SK-N-SH treated with all-trans-retinoic acid at 6 μM for 48 hours (cell line): ENCODE results near the gene HS6ST3.

Experiments
- ATAC-seq: fragments of 200-7000 bp; cut with Tn5 transposase; 3 replicates; pipeline ENCODE4 v1.9.1; 2020; ENCODE audit warnings: mild to moderate bottlenecking, moderate library complexity
- BACH2 ChIP-seq: fragments of 250-450 bp; sonication (Bioruptor Pico); IDR thresholded peaks from 2 replicates; pipeline ENCODE4 v1.9.0; 2021; ENCODE audit warnings: mild to moderate bottlenecking, borderline replicate concordance
- CREB5 ChIP-seq: fragments of 250-450 bp; sonication (Bioruptor Pico); IDR thresholded peaks from 2 replicates; pipeline ENCODE4 v1.5.1; 2020; ENCODE audit warnings: low read depth, mild to moderate bottlenecking, moderate library complexity
- CSDC2 ChIP-seq: fragments of 250-450 bp; sonication (Bioruptor Pico); IDR thresholded peaks from 2 replicates; pipeline ENCODE4 v1.5.0; 2020; ENCODE audit warnings: mild to moderate bottlenecking, moderate library complexity
- CSRNP3 ChIP-seq: fragments of 250-450 bp; sonication (Bioruptor Pico); IDR thresholded peaks from 2 replicates; pipeline ENCODE4 v1.5.1; 2021; ENCODE audit warnings: mild to moderate bottlenecking, moderate library complexity
- ESRRG ChIP-seq: fragments of 250-450 bp; sonication (Bioruptor Pico); IDR thresholded peaks from 2 replicates; pipeline ENCODE4 v1.6.1; 2021; ENCODE audit warnings: mild to moderate bottlenecking
- GLIS3 ChIP-seq: fragments of 250-450 bp; sonication (Bioruptor Pico); IDR thresholded peaks from 2 replicates; pipeline ENCODE4 v1.5.0; 2020; ENCODE audit warnings: mild to moderate bottlenecking, moderate library complexity
- ISL1 ChIP-seq: fragments of 250-450 bp; sonication (Bioruptor Pico); IDR thresholded peaks from 2 replicates; pipeline ENCODE4 v2.1.2; 2022; ENCODE audit warnings: mild to moderate bottlenecking, moderate library complexity
- OSR1 ChIP-seq: fragments of 250-450 bp; sonication (Bioruptor Pico); IDR thresholded peaks from 2 replicates; pipeline ENCODE4 v1.8.0; 2022; ENCODE audit warnings: moderate library complexity, mild to moderate bottlenecking, inconsistent platforms
- PPARA ChIP-seq: fragments of 250-450 bp; sonication (Bioruptor Pico); IDR thresholded peaks from 2 replicates; pipeline ENCODE4 v1.5.0; 2020; ENCODE audit warnings: mild to moderate bottlenecking, borderline replicate concordance
- RARB ChIP-seq: fragments of 250-450 bp; sonication (Bioruptor Pico); IDR thresholded peaks from 2 replicates; pipeline ENCODE4 v1.8.0; 2021; ENCODE audit warnings: mild to moderate bottlenecking, moderate library complexity
- TSHZ2 ChIP-seq: fragments of 250-450 bp; sonication (Bioruptor Pico); IDR thresholded peaks from 2 replicates; pipeline ENCODE4 v1.5.0; 2020; ENCODE audit warnings: mild to moderate bottlenecking, moderate library complexity
- ZC3H10 ChIP-seq: fragments of 250-450 bp; sonication (Bioruptor Pico); IDR thresholded peaks from 2 replicates; pipeline ENCODE4 v1.5.1; 2021; ENCODE audit warnings: mild to moderate bottlenecking, moderate library complexity
- ZFP3 ChIP-seq: fragments of 250-450 bp; sonication (Bioruptor Pico); IDR thresholded peaks from 2 replicates; pipeline ENCODE4 v1.5.0; 2020; ENCODE audit warnings: mild to moderate bottlenecking, moderate library complexity
- ZFP30 ChIP-seq: fragments of 450-650 bp; formaldehyde crosslinking; IDR thresholded peaks from 2 replicates; pipeline ENCODE4 v1.5.0; 2022; ENCODE audit warnings: mild to moderate bottlenecking, moderate library complexity
- ZNF565 ChIP-seq: fragments of 450-650 bp; formaldehyde crosslinking; conservative IDR thresholded peaks from 2 replicates; pipeline ENCODE4 v1.5.0; 2020; ENCODE audit warnings: low read depth, mild to moderate bottlenecking, moderate library complexity
- ZNF70 ChIP-seq: fragments of 450-650 bp; formaldehyde crosslinking; IDR thresholded peaks from 2 replicates; pipeline ENCODE4 v1.5.0; 2020; ENCODE audit warnings: mild to moderate bottlenecking, moderate library complexity
- TF ChIP-seq, protein P1 (sequence below): fragments of 250-450 bp; sonication (Bioruptor Pico); IDR thresholded peaks from 2 replicates; pipeline ENCODE4 v1.8.0; 2021; ENCODE audit warnings: low read depth, mild to moderate bottlenecking, moderate library complexity, borderline replicate concordance
- TF ChIP-seq, protein P2 (sequence below): fragments of 250-450 bp; sonication (Bioruptor Pico); IDR thresholded peaks from 2 replicates; pipeline ENCODE4 v1.8.0; 2020; ENCODE audit warnings: mild to moderate bottlenecking, moderate library complexity, borderline replicate concordance

HS6ST3 gene

DNA sequence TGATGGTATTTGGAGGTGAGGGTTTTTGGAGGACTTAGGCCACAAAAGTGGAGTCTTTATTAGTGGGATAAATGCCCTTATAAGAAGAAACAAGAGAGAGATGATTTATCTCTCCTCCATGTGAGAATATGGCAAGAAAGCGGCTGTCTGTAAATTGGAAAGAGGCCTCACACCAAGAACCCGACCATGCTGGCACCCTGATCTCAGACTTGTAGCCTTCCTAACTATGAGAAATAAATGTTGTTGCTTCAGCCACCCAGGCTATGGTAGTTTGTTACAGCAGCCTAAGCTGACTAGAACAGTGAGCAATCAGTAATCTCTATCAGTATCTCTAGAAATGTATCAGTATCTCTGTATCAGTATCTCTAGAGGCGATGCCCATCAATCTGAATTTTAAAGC is 617.2 kb downstream of the HS6ST3 start (continued):
- no peak for TF ChIP-seq CREB5 (CRISPR knock-in tag)

DNA sequence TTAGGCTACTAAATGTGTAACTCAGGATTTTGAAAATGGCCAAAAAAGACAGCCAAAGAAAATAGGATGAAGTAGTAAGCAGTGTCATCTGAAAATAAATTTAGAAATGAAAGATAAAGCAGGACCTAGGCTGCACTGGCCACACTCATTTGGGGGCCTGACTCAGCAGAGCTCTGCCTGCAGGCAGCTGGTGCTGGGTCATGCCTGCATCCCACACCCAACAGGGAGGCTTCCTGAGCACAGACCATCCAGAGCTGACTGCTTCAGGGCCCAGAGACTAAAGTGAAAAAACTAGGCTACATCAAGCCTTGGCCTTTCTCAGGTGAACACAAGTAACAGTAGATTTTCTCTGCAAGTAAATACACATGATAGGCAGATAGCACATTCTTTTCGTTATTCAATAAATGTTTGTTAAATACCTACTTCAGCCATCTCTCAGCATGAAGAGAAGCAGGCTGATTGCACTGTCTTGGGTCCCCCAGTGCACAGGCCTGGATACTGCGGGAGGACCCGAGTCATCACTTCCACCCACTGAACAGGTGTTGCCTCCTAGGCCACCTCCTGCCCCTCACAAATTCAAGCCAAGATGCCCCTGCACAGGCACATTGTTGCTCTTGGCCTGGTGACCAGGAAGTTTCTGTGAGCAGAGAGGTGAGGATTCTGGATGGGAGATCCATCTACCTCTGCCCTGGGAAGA is 620.4 kb downstream of the HS6ST3 start:
- TF ChIP-seq CSRNP3 (CRISPR knock-in tag) (no peak), ZFP30 (CRISPR knock-in tag) (no peak), ZC3H10 (CRISPR knock-in tag) (no peak), ZNF565 (no peak), ESRRG (CRISPR knock-in tag) (no peak), GLIS3 (CRISPR knock-in tag) (no peak), OSR1 (CRISPR knock-in tag) (no peak), ISL1 (CRISPR knock-in tag) (no peak), ZNF70 (CRISPR knock-in tag) (no peak), PPARA (CRISPR knock-in tag) (no peak), CSDC2 (no peak), BACH2 (no peak), ZFP3 (no peak), CREB5 (CRISPR knock-in tag) (no peak), RARB (no peak)
- TF ChIP-seq, protein P1, sequence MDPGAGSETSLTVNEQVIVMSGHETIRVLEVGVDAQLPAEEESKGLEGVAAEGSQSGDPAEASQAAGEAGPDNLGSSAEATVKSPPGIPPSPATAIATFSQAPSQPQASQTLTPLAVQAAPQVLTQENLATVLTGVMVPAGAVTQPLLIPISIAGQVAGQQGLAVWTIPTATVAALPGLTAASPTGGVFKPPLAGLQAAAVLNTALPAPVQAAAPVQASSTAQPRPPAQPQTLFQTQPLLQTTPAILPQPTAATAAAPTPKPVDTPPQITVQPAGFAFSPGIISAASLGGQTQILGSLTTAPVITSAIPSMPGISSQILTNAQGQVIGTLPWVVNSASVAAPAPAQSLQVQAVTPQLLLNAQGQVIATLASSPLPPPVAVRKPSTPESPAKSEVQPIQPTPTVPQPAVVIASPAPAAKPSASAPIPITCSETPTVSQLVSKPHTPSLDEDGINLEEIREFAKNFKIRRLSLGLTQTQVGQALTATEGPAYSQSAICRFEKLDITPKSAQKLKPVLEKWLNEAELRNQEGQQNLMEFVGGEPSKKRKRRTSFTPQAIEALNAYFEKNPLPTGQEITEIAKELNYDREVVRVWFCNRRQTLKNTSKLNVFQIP: no peak
- TF ChIP-seq, protein P2, sequence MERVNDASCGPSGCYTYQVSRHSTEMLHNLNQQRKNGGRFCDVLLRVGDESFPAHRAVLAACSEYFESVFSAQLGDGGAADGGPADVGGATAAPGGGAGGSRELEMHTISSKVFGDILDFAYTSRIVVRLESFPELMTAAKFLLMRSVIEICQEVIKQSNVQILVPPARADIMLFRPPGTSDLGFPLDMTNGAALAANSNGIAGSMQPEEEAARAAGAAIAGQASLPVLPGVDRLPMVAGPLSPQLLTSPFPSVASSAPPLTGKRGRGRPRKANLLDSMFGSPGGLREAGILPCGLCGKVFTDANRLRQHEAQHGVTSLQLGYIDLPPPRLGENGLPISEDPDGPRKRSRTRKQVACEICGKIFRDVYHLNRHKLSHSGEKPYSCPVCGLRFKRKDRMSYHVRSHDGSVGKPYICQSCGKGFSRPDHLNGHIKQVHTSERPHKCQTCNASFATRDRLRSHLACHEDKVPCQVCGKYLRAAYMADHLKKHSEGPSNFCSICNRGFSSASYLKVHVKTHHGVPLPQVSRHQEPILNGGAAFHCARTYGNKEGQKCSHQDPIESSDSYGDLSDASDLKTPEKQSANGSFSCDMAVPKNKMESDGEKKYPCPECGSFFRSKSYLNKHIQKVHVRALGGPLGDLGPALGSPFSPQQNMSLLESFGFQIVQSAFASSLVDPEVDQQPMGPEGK (CRISPR knock-in tag): no peak
- no peak for ATAC-seq

DNA sequence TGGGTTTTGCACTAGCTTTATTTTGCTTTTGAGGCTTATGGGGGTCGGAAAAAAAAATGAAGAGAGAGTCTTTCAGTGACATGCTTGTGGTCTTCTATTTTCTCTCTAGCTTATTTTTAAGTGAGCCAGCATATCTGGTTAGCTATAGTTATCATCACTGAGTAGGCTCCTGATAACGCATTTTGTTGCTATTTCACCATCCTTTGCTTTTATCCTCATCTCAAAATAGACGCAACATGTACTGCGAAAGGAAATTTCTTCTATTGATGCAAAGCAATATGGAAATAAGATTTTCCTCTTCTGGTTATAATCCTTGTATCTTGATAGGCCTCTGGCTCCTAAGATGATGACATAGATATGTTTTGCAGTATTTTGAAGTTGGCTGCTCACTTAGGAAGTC is 630.5 kb downstream of the HS6ST3 start:
- no peak for ATAC-seq
- TF ChIP-seq PPARA (CRISPR knock-in tag) (no peak), TSHZ2 (no peak), ZFP30 (CRISPR knock-in tag) (no peak), ZC3H10 (CRISPR knock-in tag) (no peak), CSRNP3 (CRISPR knock-in tag) (no peak), ZNF565 (no peak)
- TF ChIP-seq, protein P1: no peak
- TF ChIP-seq, protein P2 (CRISPR knock-in tag): no peak
